HepG2 (cell line): ENCODE data around the gene ALDH1A2.

Experiments
- AHR ChIP-seq: IDR thresholded peaks from 2 replicates; pipeline ENCODE4 v1.6.1; 2018; ENCODE audit warnings: missing genetic modification reagents, missing compliant biosample characterization
- MBNL3 ChIP-seq: fragments of 250-450 bp; sonication (Bioruptor Pico); conservative IDR thresholded peaks from 2 replicates; pipeline ENCODE4 v1.8.0; 2022; ENCODE audit warnings: mild to moderate bottlenecking, inconsistent platforms
- NR2C2 ChIP-seq: sonication (generic); formaldehyde crosslinking; IDR thresholded peaks from 2 replicates; pipeline ENCODE4 v1.4.0; 2020; ENCODE audit warnings: missing genetic modification reagents, mild to moderate bottlenecking, moderate library complexity, borderline replicate concordance
- PHF8 ChIP-seq: sonication (generic); formaldehyde crosslinking; IDR thresholded peaks from 2 replicates; pipeline ENCODE4 v1.5.0; 2020; ENCODE audit warnings: missing genetic modification reagents
- RAD21 ChIP-seq: fragments of 450-650 bp; formaldehyde crosslinking; IDR thresholded peaks from 2 replicates; pipeline ENCODE4 v1.5.0; 2020; ENCODE audit warnings: mild to moderate bottlenecking
- SOX13 ChIP-seq, 3 experiments: fragments of 450-650 bp in 1 of 3; sonication (generic) in 1 of 3; formaldehyde crosslinking in 1 of 3; IDR thresholded peaks in 2 of 3; conservative IDR thresholded peaks in 1 of 3; 2 replicates each; pipeline versions ENCODE4 v1.5.0 to v1.6.1; 2016 to 2020; ENCODE audit warnings: antibody characterized with exemption in 1 of 3, mild to moderate bottlenecking in 1 of 3, missing compliant biosample characterization in 1 of 3, missing genetic modification reagents in 1 of 3, moderate library complexity in 1 of 3
- TMF1 ChIP-seq: sonication (generic); formaldehyde crosslinking; IDR thresholded peaks from 2 replicates; pipeline ENCODE4 v1.8.1; 2022; ENCODE audit warnings: low read depth, missing genetic modification reagents
- ZNF766 ChIP-seq: sonication (generic); formaldehyde crosslinking; IDR thresholded peaks from 2 replicates; pipeline ENCODE4 v1.5.0; 2020; ENCODE audit warnings: missing genetic modification reagents, borderline replicate concordance
- TF ChIP-seq, protein P1 (sequence below): IDR thresholded peaks from 2 replicates; pipeline ENCODE4 v1.6.1; 2016

DNA sequence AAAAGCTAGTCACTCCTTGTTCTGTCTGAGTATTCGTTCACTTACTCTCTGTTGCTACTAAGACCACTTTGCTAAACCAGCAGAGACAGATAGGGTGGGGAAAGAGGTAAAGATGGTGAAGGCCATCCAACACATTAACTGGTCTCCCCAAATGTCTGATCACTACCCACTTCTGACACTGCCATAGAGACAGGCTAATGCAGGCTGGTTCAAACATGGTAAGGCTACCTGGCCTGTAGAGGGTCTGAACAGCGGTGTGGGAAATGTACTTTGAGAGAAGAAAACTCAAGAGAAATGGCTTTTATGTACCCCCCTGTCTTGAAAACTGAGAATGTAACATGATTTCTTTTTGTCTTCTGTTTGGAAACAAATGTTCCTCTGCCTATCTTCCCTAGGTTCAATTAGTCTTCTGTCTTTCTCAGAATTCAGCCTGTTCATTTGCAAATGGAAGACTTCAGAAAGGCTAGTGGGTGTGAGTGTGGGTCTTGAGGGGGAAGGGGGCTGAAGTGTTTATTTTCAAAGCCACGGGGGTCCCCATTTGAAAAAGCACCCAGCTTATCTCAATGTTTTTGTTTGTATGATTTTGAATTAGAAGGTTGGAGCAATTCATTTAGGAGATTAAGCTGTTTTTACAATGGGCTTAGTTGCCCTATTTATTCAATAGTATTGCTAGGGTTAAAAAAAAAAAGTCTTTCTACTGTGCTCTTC, 15.8 kb downstream of the ALDH1A2 start:
- TF ChIP-seq, protein P1, sequence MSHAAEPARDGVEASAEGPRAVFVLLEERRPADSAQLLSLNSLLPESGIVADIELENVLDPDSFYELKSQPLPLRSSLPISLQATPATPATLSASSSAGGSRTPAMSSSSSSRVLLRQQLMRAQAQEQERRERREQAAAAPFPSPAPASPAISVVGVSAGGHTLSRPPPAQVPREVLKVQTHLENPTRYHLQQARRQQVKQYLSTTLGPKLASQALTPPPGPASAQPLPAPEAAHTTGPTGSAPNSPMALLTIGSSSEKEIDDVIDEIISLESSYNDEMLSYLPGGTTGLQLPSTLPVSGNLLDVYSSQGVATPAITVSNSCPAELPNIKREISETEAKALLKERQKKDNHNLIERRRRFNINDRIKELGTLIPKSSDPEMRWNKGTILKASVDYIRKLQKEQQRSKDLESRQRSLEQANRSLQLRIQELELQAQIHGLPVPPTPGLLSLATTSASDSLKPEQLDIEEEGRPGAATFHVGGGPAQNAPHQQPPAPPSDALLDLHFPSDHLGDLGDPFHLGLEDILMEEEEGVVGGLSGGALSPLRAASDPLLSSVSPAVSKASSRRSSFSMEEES, result no peak
- TF ChIP-seq ZNF766 (no peak), TMF1 (CRISPR knock-in tag) (no peak), SOX13 (IDR thresholded peaks at IDR 0.05) (no peak), SOX13 (CRISPR knock-in tag; conservative IDR thresholded peaks at IDR 0.05 in 1 of 2, IDR thresholded peaks at IDR 0.05 in 1 of 2) (no peak), AHR (CRISPR knock-in tag) (no peak), NR2C2 (CRISPR knock-in tag) (no peak), RAD21 (no peak), PHF8 (CRISPR knock-in tag) (no peak), MBNL3 (CRISPR knock-in tag) (no peak)
